Stimulated activated CD4-positive, alpha-beta T cell treated with anti-CD3 and anti-CD28 coated beads, Interleukin-1b, Interleukin-23, amount 100 ng/mL, for 48 hours (primary cell): Measurements from ENCODE around the gene CDH5.
A peak's percentile ranks its signal among the peaks of the same experiment; 100 is the strongest.

ENCODE experiments used
- DNase-seq: peaks from one replicate; pipeline ENCODE4 v3.0.0-alpha.2; 2020

CDH5 gene

GRCh38 chr16:66395806-66396555 lies 29.5 kb downstream of the CDH5 start:
- DNase-seq = no peak

GRCh38 chr16:66397736-66398433 lies 31.4 kb downstream of the CDH5 start:
- no peak for DNase-seq

- no peak for DNase-seq
These were observed 32.5 kb downstream of the CDH5 start for GRCh38 chr16:66399031-66399430.

DNA sequence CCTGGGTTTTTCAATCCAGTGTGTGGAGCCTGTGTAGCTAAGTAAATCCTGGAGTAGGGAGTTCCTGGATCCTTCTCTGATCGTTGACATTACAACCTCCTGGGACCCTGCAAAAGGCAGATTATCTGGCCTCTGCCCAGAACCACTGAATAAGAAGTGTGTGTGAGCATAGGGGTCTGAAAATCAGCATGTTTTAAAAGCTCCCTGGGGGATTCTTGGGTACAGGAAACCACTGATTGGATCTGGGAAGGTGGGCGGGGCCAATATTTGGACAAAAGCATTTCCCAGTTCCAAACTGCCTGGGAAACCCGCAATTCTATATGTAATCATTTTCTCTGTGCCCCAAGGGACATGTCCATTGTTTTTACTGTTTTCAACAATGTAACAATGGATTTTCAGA lies 33.4 kb downstream of the CDH5 start:
- no peak for DNase-seq

DNA sequence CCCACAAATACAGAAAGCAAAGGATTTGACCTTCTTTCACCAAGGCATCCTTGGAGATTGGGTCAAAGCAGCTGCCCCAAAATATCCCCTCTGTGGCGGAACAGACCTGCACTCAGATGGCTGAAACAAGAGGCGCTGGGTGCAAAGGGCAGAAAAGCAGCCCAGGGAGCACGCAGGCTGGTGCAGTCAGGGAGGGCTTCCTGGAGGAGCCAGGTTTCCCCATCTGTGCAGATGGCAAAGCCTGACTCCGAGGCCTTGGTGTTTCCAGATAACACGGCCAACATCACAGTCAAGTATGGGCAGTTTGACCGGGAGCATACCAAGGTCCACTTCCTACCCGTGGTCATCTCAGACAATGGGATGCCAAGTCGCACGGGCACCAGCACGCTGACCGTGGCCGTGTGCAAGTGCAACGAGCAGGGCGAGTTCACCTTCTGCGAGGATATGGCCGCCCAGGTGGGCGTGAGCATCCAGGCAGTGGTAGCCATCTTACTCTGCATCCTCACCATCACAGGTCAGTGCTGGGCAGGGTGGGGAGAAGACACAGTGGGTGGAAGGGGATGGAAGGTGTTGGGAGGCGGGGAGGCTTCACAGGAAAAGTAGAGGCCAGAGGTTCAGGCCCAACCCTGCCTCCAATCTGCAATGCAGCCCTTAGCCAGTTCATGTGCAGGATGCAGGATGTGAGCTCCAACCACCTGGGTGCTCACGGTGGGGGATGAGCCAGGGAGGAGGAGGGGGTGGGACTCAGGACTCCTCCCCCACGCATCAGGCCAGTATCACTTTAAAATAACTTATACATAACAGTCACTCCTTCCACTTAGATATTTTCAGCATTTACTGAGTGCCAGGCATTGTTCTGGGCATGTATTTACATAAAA lies 34.3 kb downstream of the CDH5 start:
- DNase-seq = no peak

- no peak for DNase-seq
These were observed 35.1 kb downstream of the CDH5 start for GRCh38 chr16:66401610-66402009.

DNA sequence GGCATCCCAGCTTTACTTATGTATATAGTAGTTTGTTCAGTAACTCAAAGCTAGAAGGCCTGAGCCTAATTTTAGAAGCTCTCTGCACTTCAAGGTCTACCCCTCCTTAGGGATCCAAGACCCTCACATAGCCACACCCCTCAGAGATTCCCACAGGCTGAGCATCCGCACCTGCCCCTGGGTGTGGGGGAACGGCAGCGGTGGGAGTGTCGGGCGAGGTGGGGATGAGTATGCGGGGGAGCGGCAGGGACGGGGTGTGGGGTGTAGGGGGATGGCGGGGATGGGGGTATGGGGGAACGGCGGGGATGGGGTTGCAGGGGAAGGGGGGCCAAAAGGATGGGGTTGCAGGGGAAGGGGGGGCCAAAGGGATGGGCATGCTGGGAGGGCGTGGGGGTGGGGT lies 35.7 kb downstream of the CDH5 start:
- DNase-seq = no peak

GRCh38 chr16:66402591-66403230 lies 36.2 kb downstream of the CDH5 start:
- DNase-seq = no peak

- no peak for DNase-seq
These were observed 37.1 kb downstream of the CDH5 start for GRCh38 chr16:66403531-66404145.

GRCh38 chr16:66405057-66405783 lies 38.7 kb downstream of the CDH5 start:
- no peak for DNase-seq

DNA sequence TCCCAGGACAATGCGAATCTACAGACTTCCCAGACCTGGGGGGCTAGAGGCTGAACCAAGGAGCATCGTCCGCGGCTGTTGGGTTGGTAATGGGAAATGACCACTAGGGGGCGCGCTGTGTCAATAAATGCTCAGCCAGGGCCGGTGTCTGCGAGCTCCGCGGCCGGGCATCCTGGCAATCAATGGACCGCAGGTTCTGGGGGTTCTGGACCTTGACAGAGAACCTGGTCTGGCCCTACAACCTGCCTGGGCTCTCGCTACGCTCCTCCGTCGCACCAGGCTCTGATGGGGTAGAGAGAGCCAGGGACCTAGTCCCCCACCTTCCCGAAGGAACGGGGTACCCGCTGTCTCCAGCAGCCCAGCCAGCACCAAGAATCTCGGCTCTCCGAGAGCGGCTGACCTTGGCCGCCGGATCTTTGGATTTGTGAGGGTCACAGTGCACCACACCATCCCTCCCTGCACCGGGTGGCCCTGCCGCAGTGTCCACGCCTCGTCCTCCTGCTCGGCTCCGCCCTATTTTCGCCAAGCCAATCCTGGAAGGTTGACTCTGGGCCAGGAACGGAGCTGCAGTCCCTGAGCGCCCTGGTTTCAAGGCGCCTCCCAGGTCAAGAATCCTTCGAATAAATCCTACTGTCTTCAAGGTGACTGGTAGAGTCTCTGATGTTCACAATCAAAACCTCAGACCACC lies 40.2 kb downstream of the CDH5 start:
- peak; percentile 82 for DNase-seq

DNA sequence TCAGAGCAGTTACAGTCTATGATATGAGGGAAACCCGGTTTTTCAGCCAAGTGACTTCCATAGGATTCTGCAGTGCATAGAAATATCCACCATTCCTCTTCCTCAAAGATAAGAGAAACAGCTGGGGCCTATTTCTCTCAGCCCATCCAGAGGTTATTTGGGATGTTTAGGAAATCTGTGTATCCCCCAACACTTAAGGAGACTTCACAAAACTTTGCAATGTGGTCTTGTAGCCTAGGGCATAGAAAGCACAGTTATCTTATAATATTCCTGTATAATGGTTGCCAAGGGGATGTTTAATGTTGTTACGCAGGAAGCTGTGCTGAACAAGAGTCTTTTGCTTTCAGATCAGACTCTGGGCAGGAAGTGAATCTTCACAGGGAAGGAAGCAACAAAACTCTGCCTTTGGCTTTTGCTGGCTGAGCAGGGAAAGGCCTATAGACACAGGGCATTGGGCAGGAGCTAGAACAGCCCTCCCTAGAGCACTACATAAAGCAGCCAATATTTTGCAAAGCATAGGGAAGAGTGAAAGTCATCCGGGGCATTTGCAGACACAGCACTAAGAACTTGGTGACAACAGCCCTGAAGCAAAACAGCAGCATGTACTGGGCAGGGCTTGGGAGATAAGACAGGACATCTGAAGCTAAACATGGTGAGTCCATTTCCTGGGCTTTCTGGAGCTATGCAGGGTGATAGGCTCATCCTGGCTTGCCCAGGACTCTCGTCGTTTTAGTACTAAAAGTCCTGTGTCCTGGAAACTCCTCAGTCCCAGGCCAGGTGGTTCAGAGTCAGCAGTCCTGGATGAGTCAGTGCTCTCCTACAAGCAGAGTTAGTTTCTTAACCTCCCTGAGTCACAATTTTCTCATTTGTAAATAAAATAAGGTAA lies 41.9 kb downstream of the CDH5 start:
- DNase-seq = peak; percentile 26

GRCh38 chr16:66409156-66409555 lies 42.7 kb downstream of the CDH5 start:
- no peak for DNase-seq

- no peak for DNase-seq
These were observed 45.7 kb downstream of the CDH5 start for GRCh38 chr16:66412182-66412581.

- DNase-seq = no peak
These were observed 48.4 kb downstream of the CDH5 start for GRCh38 chr16:66414891-66415290.

GRCh38 chr16:66416136-66416535 lies 49.6 kb downstream of the CDH5 start:
- no peak for DNase-seq

DNA sequence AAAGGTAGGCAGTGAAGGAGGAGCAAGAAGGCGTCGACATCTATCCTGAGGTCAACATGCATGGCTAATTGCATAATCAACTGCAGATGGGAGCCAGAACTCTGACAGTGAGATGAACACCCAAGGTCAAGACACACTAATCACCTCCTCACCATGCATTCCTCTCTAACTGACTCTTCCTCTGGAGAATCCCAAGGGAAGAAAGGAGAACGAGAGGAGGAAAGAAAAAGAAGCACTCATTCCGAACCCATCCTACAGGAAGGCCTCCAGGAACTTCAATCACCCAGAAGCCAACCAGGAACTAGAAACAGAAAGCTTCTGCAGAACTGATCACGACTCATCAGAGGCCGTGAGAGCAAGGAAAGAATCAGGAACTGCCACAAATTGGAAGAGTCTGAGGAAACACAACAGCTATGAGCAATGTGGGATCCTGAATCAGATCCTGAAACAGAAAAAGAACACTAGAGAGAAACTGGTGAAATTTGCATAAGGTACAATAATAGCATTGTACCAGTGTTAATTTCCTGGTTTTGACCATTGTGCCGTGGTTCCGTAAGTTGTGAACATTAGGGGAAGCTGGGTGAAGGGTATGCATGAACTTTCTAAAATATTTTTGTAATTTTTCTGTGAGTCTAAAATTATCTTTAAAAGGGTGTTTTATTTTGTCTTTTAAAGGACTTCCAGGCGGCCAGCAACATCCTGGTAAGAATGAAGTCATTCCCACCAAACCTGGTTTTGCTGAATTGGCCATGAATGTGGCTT lies 50.6 kb downstream of the CDH5 start:
- no peak for DNase-seq

- DNase-seq = no peak
These were observed 51.9 kb downstream of the CDH5 start for GRCh38 chr16:66418165-66418962.

GRCh38 chr16:66419527-66419926 lies 53.0 kb downstream of the CDH5 start:
- no peak for DNase-seq
